Measurements from ENCODE around the gene GGA1. TPM values are rescaled to one million over a fixed set of nuclear protein-coding genes. Genes with fewer than 3 reads are reported as not detected.

Gene GGA1
- polyA plus RNA-seq, 1 of the 3 experiments (the other 2 are of a cell fraction): 81.1 TPM

DNA sequence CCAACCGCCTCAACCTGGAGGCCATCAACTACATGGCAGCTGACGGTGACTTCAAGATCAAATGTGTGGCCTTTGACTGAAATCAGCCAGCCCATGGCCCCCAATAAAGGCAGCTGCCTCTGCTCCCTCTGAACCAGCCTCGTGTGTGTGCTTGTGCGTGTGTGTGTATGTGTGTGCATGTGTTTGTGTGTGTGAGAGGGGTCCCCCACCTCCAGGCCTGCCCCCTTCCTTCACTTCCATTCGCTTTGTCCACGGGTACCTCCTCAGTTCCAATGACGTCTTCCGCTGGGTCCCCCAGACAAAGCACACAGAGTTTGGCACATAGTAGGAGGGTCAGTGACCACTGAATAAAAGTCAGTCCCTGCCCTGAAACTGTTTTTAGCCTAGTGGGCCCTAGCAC lies 71.0 kb downstream of the GGA1 start:
- DNase-seq: no peak
- Histone ChIP-seq H3K4me3 (ENCODE audit: low read depth in 2 of 2, low read length in 1 of 2) (no peak overlapping the region), H3F3A (replicated peaks; ENCODE audit: insufficient read depth) (peaks cover 59% of the 10 kb centered on the region), H3K27ac (ENCODE audit: low read depth in 2 of 2, low read length in 1 of 2) (peak overlapping the region in 1 of 2 experiments; percentile 94; a peak in 2 of 4 replicates), H3K4me2 (no peak overlapping the region), H3K9ac (no peak overlapping the region), H3K4me1 (ENCODE audit: control insufficient read depth in 1 of 2, insufficient read depth in 2 of 2, low read depth in 1 of 2, low read length in 1 of 2) (peaks cover 10 to 22% of the 10 kb centered on the region in 2 experiments; a peak in 2 of 4 replicates), H3K27me3 (ENCODE audit: insufficient read depth) (no peaks in the 10 kb centered on the region), H3K36me3 (replicated peaks in 1 of 2; ENCODE audit: control insufficient read depth in 1 of 2, insufficient read depth in 2 of 2, low read length in 1 of 2) (peaks cover 17 to 29% of the 10 kb centered on the region in 2 experiments), H3K79me2 (ENCODE audit: insufficient read depth) (peaks cover 37% of the 10 kb centered on the region), H4K20me1 (ENCODE audit: insufficient read depth) (peaks cover 45% of the 10 kb centered on the region), H3K9me2 (no peaks in the 10 kb centered on the region), H2AFZ (ENCODE audit: low read depth) (no peak overlapping the region), H3K9me3 (no peaks in the 10 kb centered on the region)
- ChIA-PET CTCF (interaction anchor here (0.9 to 44.3 kb wide), 7 partner anchors 9 to 118 kb away, joined by 3 to 898 read pairs (median 30); partner anchors contain the start of genes PDXP, SH3BP1 and TRIOBP), POLR2A (no interaction called here)
- whole genome bisulfite sequencing (ENCODE audit: low lambda C conversion rate): 91% methylated on average over 8 of the region's 8 CpGs
- TF ChIP-seq, protein P1, sequence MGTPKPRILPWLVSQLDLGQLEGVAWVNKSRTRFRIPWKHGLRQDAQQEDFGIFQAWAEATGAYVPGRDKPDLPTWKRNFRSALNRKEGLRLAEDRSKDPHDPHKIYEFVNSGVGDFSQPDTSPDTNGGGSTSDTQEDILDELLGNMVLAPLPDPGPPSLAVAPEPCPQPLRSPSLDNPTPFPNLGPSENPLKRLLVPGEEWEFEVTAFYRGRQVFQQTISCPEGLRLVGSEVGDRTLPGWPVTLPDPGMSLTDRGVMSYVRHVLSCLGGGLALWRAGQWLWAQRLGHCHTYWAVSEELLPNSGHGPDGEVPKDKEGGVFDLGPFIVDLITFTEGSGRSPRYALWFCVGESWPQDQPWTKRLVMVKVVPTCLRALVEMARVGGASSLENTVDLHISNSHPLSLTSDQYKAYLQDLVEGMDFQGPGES (IDR thresholded peaks at IDR 0.05; ENCODE audit: low read depth, low read length): no peak
- TF ChIP-seq FOSL2 (IDR thresholded peaks at IDR 0.05; ENCODE audit: borderline replicate concordance, low read depth): no peak

DNA sequence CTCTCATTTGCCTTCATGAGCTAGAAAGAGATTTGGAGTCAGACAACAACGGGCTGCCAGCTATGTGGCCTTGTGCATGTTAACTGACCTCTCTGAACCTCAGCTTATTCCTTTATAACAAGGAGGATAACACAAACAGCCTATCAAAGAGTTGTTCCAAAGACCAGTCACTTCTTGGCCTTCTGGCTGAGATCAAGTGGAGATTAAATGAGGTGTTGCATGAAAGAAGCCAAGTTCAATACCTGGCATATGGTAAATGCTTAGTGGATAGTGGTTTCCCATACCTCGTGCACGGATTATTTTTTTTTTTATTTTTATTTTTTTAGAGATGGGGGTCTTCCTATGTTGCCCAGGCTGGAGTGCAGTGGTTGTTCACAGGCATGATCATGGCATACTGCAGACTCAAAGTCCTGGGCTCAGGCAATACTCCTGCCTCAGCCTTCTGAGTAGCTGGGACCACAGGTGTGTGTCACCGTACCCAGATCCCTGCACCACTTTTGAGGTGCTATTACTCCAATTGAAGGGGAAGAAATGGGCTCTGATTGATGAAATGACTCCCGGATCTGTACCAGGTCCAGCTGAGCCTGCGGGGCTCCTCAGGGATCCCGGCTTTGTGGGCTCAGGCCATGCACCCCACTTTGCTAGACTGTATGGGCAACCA lies 71.7 kb downstream of the GGA1 start:
- Histone ChIP-seq H3K27ac (ENCODE audit: low read depth in 2 of 2, low read length in 1 of 2) (peak overlapping the region in 1 of 2 experiments; percentile 94; a peak in 2 of 4 replicates), H3K4me3 (ENCODE audit: low read depth in 2 of 2, low read length in 1 of 2) (no peak overlapping the region), H4K20me1 (ENCODE audit: insufficient read depth) (peaks cover 45% of the 10 kb centered on the region), H3K4me1 (ENCODE audit: control insufficient read depth in 1 of 2, insufficient read depth in 2 of 2, low read depth in 1 of 2, low read length in 1 of 2) (peaks cover 10 to 15% of the 10 kb centered on the region in 2 experiments; a peak in 2 of 4 replicates), H3K79me2 (ENCODE audit: insufficient read depth) (peaks cover 37% of the 10 kb centered on the region), H3K27me3 (ENCODE audit: insufficient read depth) (no peaks in the 10 kb centered on the region), H3K36me3 (replicated peaks in 1 of 2; ENCODE audit: control insufficient read depth in 1 of 2, insufficient read depth in 2 of 2, low read length in 1 of 2) (peaks cover 17 to 29% of the 10 kb centered on the region in 2 experiments), H3K9me2 (no peaks in the 10 kb centered on the region), H3K9me3 (no peaks in the 10 kb centered on the region), H3F3A (replicated peaks; ENCODE audit: insufficient read depth) (peaks cover 59% of the 10 kb centered on the region), H3K4me2 (no peak overlapping the region; the same call in 1 of the 2 replicates), H3K9ac (no peak overlapping the region), H2AFZ (ENCODE audit: low read depth) (no peak overlapping the region)
- 80% methylated on average over 5 of the region's 7 CpGs for WGBS (ENCODE audit: low lambda C conversion rate)
- ChIA-PET POLR2A (interaction anchor here (1.1 to 2.0 kb wide), 4 partner anchors 9 to 46 kb away, joined by 3 to 6 read pairs (median 5); no protein-coding TSS in a partner anchor), CTCF (interaction anchor here (0.9 to 44.3 kb wide), 13 partner anchors 10 to 119 kb away, joined by 3 to 898 read pairs (median 11); partner anchors contain the start of genes PDXP, SH3BP1 and TRIOBP)
- no peak for TF ChIP-seq RXRA (IDR thresholded peaks at IDR 0.05; ENCODE audit: borderline replicate concordance, low read depth)
- TF ChIP-seq, protein P2, sequence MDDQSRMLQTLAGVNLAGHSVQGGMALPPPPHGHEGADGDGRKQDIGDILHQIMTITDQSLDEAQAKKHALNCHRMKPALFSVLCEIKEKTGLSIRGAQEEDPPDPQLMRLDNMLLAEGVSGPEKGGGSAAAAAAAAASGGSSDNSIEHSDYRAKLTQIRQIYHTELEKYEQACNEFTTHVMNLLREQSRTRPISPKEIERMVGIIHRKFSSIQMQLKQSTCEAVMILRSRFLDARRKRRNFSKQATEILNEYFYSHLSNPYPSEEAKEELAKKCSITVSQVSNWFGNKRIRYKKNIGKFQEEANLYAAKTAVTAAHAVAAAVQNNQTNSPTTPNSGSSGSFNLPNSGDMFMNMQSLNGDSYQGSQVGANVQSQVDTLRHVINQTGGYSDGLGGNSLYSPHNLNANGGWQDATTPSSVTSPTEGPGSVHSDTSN (IDR thresholded peaks at IDR 0.05): 0 out of 2 replicates have a peak, but pooled peaks have one; percentile 18
- TF ChIP-seq CHD2 (IDR thresholded peaks at IDR 0.05; ENCODE audit: low read length, partially characterized antibody): no peak
- no peak for TF ChIP-seq SIN3A (IDR thresholded peaks at IDR 0.05; ENCODE audit: borderline replicate concordance, low read depth, low read length)
- TF ChIP-seq TCF12 (IDR thresholded peaks at IDR 0.05): no peak
- TF ChIP-seq JUND (IDR thresholded peaks at IDR 0.05): peak; percentile 16
- TF ChIP-seq, protein P1 (IDR thresholded peaks at IDR 0.05; ENCODE audit: low read depth, low read length): no peak
- TF ChIP-seq POLR2AphosphoS5 (IDR thresholded peaks at IDR 0.05; ENCODE audit: low read depth, low read length): peak; percentile 49; the same call in 1 of the 2 replicates
- DNase-seq: no peak
